ENCODE data around the gene SKIL.

DNA sequence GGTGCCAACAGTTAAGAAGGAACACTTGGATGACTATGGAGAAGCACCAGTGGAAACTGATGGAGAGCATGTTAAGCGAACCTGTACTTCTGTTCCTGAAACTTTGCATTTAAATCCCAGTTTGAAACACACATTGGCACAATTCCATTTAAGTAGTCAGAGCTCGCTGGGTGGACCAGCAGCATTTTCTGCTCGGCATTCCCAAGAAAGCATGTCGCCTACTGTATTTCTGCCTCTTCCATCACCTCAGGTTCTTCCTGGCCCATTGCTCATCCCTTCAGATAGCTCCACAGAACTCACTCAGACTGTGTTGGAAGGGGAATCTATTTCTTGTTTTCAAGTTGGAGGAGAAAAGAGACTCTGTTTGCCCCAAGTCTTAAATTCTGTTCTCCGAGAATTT, 3.0 kb downstream of the SKIL start:
- TF ChIP-seq, protein P1, sequence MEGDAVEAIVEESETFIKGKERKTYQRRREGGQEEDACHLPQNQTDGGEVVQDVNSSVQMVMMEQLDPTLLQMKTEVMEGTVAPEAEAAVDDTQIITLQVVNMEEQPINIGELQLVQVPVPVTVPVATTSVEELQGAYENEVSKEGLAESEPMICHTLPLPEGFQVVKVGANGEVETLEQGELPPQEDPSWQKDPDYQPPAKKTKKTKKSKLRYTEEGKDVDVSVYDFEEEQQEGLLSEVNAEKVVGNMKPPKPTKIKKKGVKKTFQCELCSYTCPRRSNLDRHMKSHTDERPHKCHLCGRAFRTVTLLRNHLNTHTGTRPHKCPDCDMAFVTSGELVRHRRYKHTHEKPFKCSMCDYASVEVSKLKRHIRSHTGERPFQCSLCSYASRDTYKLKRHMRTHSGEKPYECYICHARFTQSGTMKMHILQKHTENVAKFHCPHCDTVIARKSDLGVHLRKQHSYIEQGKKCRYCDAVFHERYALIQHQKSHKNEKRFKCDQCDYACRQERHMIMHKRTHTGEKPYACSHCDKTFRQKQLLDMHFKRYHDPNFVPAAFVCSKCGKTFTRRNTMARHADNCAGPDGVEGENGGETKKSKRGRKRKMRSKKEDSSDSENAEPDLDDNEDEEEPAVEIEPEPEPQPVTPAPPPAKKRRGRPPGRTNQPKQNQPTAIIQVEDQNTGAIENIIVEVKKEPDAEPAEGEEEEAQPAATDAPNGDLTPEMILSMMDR (IDR thresholded peaks at IDR 0.05 in 4 of 5, conservative IDR thresholded peaks at IDR 0.05 in 1 of 5), result no peak
- no peak for TF ChIP-seq POLR2A (IDR thresholded peaks at IDR 0.05)
